ENCODE results near the gene POU2AF1.

POU2AF1 gene

DNA sequence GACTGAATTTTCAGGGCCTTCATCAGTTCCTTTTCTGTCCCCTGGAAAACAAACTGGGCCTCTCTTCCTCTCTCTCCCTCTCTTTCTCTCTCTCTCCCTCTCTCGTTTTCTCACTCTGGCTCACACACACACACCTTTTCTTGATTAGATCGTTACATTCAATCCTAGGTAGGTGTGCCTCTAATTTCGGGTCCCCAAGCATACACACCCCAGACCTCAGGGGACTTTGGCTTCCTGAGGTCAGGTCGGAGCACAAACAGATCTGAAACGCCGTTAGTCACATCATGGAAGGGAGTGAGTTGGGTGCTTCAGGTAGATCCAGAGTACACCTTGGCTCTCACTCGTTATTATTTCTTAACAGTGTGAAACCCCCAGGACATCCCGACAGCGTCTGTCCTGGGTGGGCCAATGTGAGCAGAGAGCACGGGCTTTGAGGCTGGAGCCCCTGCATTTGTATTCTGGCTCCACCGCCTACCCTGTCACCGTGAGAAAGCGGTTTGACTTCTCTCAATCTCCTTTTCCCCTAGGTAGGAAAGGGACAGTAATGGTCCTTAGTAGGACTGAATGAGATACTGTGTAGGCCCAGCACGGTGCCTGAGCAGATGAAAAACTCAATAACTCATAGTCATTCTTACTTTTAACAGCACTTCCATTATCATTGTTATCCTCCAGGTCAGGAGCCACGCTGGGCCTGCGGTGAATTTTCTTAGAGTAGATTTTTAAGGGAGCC lies 37.3 kb upstream of the POU2AF1 start:
- DNase-seq (ENCODE audit: low read depth): no peak
- TF ChIP-seq, protein P1, sequence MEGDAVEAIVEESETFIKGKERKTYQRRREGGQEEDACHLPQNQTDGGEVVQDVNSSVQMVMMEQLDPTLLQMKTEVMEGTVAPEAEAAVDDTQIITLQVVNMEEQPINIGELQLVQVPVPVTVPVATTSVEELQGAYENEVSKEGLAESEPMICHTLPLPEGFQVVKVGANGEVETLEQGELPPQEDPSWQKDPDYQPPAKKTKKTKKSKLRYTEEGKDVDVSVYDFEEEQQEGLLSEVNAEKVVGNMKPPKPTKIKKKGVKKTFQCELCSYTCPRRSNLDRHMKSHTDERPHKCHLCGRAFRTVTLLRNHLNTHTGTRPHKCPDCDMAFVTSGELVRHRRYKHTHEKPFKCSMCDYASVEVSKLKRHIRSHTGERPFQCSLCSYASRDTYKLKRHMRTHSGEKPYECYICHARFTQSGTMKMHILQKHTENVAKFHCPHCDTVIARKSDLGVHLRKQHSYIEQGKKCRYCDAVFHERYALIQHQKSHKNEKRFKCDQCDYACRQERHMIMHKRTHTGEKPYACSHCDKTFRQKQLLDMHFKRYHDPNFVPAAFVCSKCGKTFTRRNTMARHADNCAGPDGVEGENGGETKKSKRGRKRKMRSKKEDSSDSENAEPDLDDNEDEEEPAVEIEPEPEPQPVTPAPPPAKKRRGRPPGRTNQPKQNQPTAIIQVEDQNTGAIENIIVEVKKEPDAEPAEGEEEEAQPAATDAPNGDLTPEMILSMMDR (conservative IDR thresholded peaks at IDR 0.05; ENCODE audit: low read length): no peak

DNA sequence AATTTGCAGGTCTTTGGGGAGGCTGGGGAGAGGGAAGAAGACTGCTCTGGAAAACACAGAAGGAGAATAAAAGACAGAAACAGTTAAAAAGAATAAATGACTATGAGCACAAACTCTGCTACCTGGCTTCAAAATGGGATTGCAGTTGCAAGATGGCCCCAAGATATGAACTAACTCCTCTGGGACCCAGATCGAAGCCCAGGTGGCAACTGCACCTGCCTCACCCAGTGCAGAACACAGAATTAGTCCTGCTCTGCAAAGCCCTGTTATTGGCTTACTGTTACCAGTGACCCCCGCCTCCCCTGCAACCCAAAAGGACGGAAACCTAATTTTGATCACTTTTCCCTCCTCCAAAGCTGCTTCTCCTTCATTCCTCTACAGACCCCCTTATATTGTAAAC lies 35.9 kb upstream of the POU2AF1 start:
- no peak for DNase-seq (ENCODE audit: low read depth)
- no peak overlapping the region for H3K4me3 ChIP-seq (ENCODE audit: low read length)
- TF ChIP-seq, protein P1 (conservative IDR thresholded peaks at IDR 0.05; ENCODE audit: low read length): no peak

More for the DNA sequence above, 37.3 kb upstream of the POU2AF1 start:
- no peak overlapping the region for H3K4me3 ChIP-seq (ENCODE audit: low read length)

- no peak overlapping the region for H3K4me3 ChIP-seq (ENCODE audit: low read length)
- TF ChIP-seq, protein P1 (conservative IDR thresholded peaks at IDR 0.05; ENCODE audit: low read length): no peak
- DNase-seq (ENCODE audit: low read depth): no peak
These were observed 35.3 kb upstream of the POU2AF1 start for GRCh38 chr11:111414267-111414931.

GRCh38 chr11:111413849-111414248 lies 34.8 kb upstream of the POU2AF1 start:
- no peak for DNase-seq (ENCODE audit: low read depth)
- H3K4me3 ChIP-seq (ENCODE audit: low read length): no peak overlapping the region
- TF ChIP-seq, protein P1 (conservative IDR thresholded peaks at IDR 0.05; ENCODE audit: low read length): no peak

DNA sequence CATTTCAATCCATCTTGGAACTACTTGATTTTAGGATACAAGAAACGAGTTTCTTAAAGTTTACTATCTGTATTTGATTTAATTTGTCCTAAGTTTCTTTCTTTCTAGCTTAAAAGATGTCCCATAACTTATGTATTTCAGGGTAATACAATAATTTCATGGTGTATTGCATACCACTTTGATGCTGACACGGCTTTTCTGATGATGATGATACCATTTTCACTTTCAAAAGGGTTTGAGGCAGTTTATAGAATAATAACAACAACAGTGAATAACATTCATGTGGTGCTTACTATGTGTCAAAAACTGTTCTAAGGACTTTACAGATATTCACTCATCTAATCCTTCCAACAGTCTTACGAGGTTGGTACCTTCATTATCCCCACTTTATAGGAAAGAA lies 33.2 kb upstream of the POU2AF1 start:
- DNase-seq (ENCODE audit: low read depth): no peak
- TF ChIP-seq, protein P1 (conservative IDR thresholded peaks at IDR 0.05; ENCODE audit: low read length): no peak

GRCh38 chr11:111411456-111411855 lies 32.4 kb upstream of the POU2AF1 start:
- TF ChIP-seq, protein P1 (conservative IDR thresholded peaks at IDR 0.05; ENCODE audit: low read length): no peak
- no peak for DNase-seq (ENCODE audit: low read depth)
- no peak overlapping the region for H3K4me3 ChIP-seq (ENCODE audit: low read length)

More for the DNA sequence above, 33.2 kb upstream of the POU2AF1 start:
- no peak overlapping the region for H3K4me3 ChIP-seq (ENCODE audit: low read length)

GRCh38 chr11:111410951-111411350 lies 31.9 kb upstream of the POU2AF1 start:
- TF ChIP-seq, protein P1 (conservative IDR thresholded peaks at IDR 0.05; ENCODE audit: low read length): no peak
- DNase-seq (ENCODE audit: low read depth): no peak
- H3K4me3 ChIP-seq (ENCODE audit: low read length): no peak overlapping the region

Data from AG10803 (cell line).